NT2/D1 (cell line): ENCODE measurements around the gene ELK1.

Source experiments
- YY1 ChIP-seq: IDR thresholded peaks from 2 replicates; pipeline ENCODE4 v1.6.1; 2011; ENCODE audit not compliant: insufficient read length, insufficient read depth
- ZNF274 ChIP-seq: IDR thresholded peaks from 2 replicates; pipeline ENCODE4 v1.6.1; 2011; ENCODE audit warnings: mild to moderate bottlenecking, low read depth, low read length

DNA sequence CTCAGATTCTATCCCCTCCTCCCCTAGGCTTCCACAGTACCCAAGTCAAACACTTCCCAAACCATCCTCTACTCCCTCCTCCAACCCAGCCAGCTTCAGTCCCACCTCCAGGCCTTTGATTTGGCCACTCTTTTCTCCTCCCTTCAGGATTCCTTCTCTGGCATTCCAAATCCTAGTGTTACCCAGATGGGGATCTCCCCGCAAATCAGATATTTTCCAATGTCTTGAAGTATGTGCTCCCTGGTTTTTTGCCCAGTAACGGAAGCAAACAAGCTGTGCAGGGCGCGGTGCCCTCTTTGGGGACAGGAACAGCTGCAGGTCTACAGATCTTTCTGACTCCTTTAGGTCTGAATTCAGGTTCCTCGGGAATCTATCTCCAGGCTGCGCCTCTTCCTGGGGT is 28.5 kb downstream of the ELK1 start:
- TF ChIP-seq ZNF274 (no peak), YY1 (no peak)
